K562 (cell line): ENCODE results near the gene TTC39A. TPM values are rescaled to one million over a fixed set of nuclear protein-coding genes. Genes with fewer than 3 reads are reported as not detected.

Experiments used
- CBX5 ChIP-seq: IDR thresholded peaks from 2 replicates; pipeline ENCODE4 v1.6.1; 2014; ENCODE audit warnings: low read depth, borderline replicate concordance
- FOXK2 ChIP-seq, 2 experiments: fragments of 450-650 bp; IDR thresholded peaks in 1 of 2; conservative IDR thresholded peaks in 1 of 2; 2 replicates each; pipeline ENCODE4 v1.6.1; 2016; ENCODE audit warnings: low read depth in 2 of 2, mild to moderate bottlenecking in 1 of 2
- GTF2F1 ChIP-seq: IDR thresholded peaks from 2 replicates; pipeline ENCODE4 v1.6.1; 2011; ENCODE audit warnings: low read depth, low read length, improper control_type of control experiment
- ILK ChIP-seq: fragments of 450-650 bp; IDR thresholded peaks from 2 replicates; pipeline ENCODE4 v1.6.1; 2016; ENCODE audit warnings: missing genetic modification characterization, low read depth, mild to moderate bottlenecking, missing compliant biosample characterization, moderate library complexity, borderline replicate concordance
- KAT8 ChIP-seq: fragments of 450-650 bp; IDR thresholded peaks from 2 replicates; pipeline ENCODE4 v1.6.1; 2016; ENCODE audit warnings: low read depth, mild to moderate bottlenecking
- MEIS2 ChIP-seq: fragments of 450-650 bp; IDR thresholded peaks from 2 replicates; pipeline ENCODE4 v1.6.1; 2014; ENCODE audit warnings: mild to moderate bottlenecking; ENCODE audit not compliant: partially characterized antibody
- NFIC ChIP-seq: fragments of 450-650 bp; IDR thresholded peaks from 2 replicates; pipeline ENCODE4 v1.6.1; 2017; ENCODE audit warnings: mild to moderate bottlenecking, inconsistent platforms
- PHF20 ChIP-seq: fragments of 450-650 bp; IDR thresholded peaks from 2 replicates; pipeline ENCODE4 v1.6.1; 2018; ENCODE audit not compliant: partially characterized antibody
- RBM22 ChIP-seq: fragments of 200-400 bp; formaldehyde crosslinking; IDR thresholded peaks from 2 replicates; pipeline ENCODE4 v1.6.1; 2018; ENCODE audit warnings: low read length, low read depth; ENCODE audit not compliant: poor library complexity, severe bottlenecking
- SAP30 ChIP-seq: fragments of 200-600 bp; sonication (generic); IDR thresholded peaks from 2 replicates; pipeline ENCODE4 v1.6.1; 2012; ENCODE audit warnings: borderline replicate concordance, low read depth, mild to moderate bottlenecking, moderate library complexity, low read length, control low read depth, inconsistent platforms; ENCODE audit not compliant: insufficient read depth, poor library complexity, severe bottlenecking
- SETDB1 ChIP-seq: IDR thresholded peaks from one replicate; pipeline ENCODE4 v1.6.1; 2012; ENCODE audit warnings: low read length, control low read depth, inconsistent platforms
- SP2 ChIP-seq: IDR thresholded peaks from 2 replicates; pipeline ENCODE4 v1.6.1; 2011; ENCODE audit warnings: mild to moderate bottlenecking, low read depth, low read length, moderate library complexity; ENCODE audit not compliant: poor library complexity, severe bottlenecking; ENCODE audit errors: extremely low read depth
- TAF1 ChIP-seq: IDR thresholded peaks from 2 replicates; pipeline ENCODE4 v1.6.1; 2011; ENCODE audit warnings: mild to moderate bottlenecking, low read length, moderate library complexity; ENCODE audit not compliant: insufficient read depth, control insufficient read depth, severe bottlenecking; ENCODE audit errors: extremely low read depth
- XRCC4 ChIP-seq: IDR thresholded peaks from one replicate; pipeline ENCODE4 v1.6.1; 2011; ENCODE audit not compliant: insufficient read depth, insufficient read length; ENCODE audit errors: extremely low read depth
- ZBED1 ChIP-seq: IDR thresholded peaks from 2 replicates; pipeline ENCODE4 v1.6.1; 2014
- ZNF778 ChIP-seq: fragments of 450-650 bp; formaldehyde crosslinking; IDR thresholded peaks from 2 replicates; pipeline ENCODE4 v1.4.0; 2020; ENCODE audit warnings: mild to moderate bottlenecking, moderate library complexity
- ZNF780A ChIP-seq: fragments of 250-450 bp; sonication (Bioruptor Pico); IDR thresholded peaks from 2 replicates; pipeline ENCODE4 v1.5.0; 2021; ENCODE audit warnings: mild to moderate bottlenecking
- ZNF79 ChIP-seq: fragments of 250-450 bp; sonication (Bioruptor Pico); IDR thresholded peaks from 2 replicates; pipeline ENCODE4 v1.4.0; 2020; ENCODE audit warnings: low read depth, mild to moderate bottlenecking, moderate library complexity
- polyA plus RNA-seq, 8 experiments: library from polyadenylated mRNA; depleted of rRNA in 4 of 8; stranded (reverse) in 5 of 8; unstranded in 3 of 8; fragments of >200 nt; fragmentation: Nextera tagmentation in 2 of 8; fragmentation: Illumina TruSeq in 1 of 8; extraction: Ambion mirVana in 2 of 8; extraction: Trizol in 1 of 8; gene quantifications; 2 replicates each; pipeline versions ENCODE4 v1.2.1 to v1.2.3, GENCODE V29; 2011 to 2014; ENCODE audit warnings: inconsistent platforms in 1 of 8, missing spikeins in 1 of 8
- total RNA-seq, 7 experiments: library from RNA; depleted of rRNA in 6 of 7; stranded (reverse); fragments of >200 nt in 6 of 7; fragmentation: Illumina TruSeq in 2 of 7; extraction: Trizol in 2 of 7; gene quantifications; 2 replicates each; pipeline versions ENCODE4 v1.2.1 to v1.2.3, GENCODE V29; 2011 to 2021; ENCODE audit warnings: low replicate concordance in 1 of 7
- TF ChIP-seq, protein P1 (sequence below): fragments of 450-650 bp; formaldehyde crosslinking; IDR thresholded peaks from 2 replicates; pipeline ENCODE4 v1.4.0; 2020; ENCODE audit warnings: mild to moderate bottlenecking, mixed read lengths
- TF ChIP-seq, protein P2 (sequence below): fragments of 250-450 bp; sonication (Bioruptor Pico); IDR thresholded peaks from 2 replicates; pipeline ENCODE4 v1.4.0; 2020
- TF ChIP-seq, protein P3 (sequence below): fragments of 250-450 bp; sonication (Bioruptor Pico); IDR thresholded peaks from 2 replicates; pipeline ENCODE4 v1.5.0; 2020; ENCODE audit warnings: mild to moderate bottlenecking, borderline replicate concordance
- TF ChIP-seq, protein P4 (sequence below): fragments of 450-650 bp; formaldehyde crosslinking; IDR thresholded peaks from 2 replicates; pipeline ENCODE4 v1.4.0; 2020; ENCODE audit warnings: mild to moderate bottlenecking

Gene TTC39A
- total and polyA plus RNA-seq, 9 of the 15 experiments (the other 6 are each of a cell fraction or from before 2014, with no cell fraction given), result 0.18 to 0.82 (median 0.35) TPM

DNA sequence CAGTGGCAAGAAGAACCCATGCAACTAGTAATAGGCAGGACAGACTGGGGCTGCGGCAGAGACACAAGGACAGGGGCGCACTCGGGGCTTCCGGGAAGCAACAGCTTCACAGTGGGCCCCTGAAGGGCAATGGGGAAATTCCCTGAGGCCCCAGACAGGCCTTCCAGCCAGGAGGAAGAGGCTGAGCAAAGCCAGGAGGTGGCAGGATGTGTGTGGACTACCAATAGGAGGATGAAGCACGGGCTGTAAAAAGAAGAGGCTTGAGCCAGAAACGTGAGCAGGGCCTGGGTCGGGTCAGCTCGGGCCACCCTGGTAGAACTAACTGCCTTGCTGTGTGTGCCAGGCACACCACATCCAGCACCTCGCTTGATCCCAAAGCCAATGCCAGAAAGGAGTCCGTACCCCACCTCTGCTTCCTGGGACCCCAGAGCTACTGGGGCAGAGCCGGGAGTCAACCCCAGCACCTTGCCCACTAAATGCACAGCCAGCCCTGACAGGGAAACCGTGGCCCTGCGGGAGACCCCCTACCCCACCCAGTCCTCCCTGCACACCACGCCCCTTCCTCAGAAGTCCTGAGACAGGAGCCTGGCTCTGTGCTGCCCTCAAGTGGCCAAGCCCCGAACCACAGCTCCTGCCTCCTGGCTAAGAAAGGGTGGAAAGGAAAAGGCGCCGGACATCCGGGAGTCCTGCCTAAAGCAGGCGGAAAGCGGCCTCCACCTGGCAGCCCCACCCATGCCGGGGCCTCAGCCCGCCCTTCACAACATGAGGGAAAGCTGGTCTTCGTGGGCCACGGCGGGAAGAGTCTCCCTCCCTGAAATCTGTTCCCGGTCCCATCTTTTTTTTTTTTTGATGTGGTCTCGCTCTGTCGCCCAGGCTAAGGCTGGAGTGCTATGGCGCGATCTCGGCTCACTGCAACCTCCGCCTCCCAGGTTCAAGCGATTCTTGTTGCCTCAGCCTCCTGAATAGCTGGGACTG, 33.7 kb downstream of the TTC39A start (continued):
- TF ChIP-seq, protein P1, sequence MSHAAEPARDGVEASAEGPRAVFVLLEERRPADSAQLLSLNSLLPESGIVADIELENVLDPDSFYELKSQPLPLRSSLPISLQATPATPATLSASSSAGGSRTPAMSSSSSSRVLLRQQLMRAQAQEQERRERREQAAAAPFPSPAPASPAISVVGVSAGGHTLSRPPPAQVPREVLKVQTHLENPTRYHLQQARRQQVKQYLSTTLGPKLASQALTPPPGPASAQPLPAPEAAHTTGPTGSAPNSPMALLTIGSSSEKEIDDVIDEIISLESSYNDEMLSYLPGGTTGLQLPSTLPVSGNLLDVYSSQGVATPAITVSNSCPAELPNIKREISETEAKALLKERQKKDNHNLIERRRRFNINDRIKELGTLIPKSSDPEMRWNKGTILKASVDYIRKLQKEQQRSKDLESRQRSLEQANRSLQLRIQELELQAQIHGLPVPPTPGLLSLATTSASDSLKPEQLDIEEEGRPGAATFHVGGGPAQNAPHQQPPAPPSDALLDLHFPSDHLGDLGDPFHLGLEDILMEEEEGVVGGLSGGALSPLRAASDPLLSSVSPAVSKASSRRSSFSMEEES (CRISPR knock-in tag), result no peak
- TF ChIP-seq SETDB1 (no peak), FOXK2 (conservative IDR thresholded peaks at IDR 0.05 in 1 of 2, IDR thresholded peaks at IDR 0.05 in 1 of 2; ENCODE audit: low read depth in 2 of 2) (no peak), NFIC (no peak; the same call in none of the 2 replicates), ZNF780A (CRISPR knock-in tag) (no peak), PHF20 (peak; percentile 67), KAT8 (no peak), TAF1 (peak; percentile 13), GTF2F1 (no peak), SP2 (no peak), SAP30 (no peak), RBM22 (no peak), ZNF79 (CRISPR knock-in tag) (no peak), ILK (no peak), ZNF778 (CRISPR knock-in tag) (no peak), XRCC4 (no peak), CBX5 (no peak), MEIS2 (no peak), ZBED1 (no peak)
- TF ChIP-seq, protein P2, sequence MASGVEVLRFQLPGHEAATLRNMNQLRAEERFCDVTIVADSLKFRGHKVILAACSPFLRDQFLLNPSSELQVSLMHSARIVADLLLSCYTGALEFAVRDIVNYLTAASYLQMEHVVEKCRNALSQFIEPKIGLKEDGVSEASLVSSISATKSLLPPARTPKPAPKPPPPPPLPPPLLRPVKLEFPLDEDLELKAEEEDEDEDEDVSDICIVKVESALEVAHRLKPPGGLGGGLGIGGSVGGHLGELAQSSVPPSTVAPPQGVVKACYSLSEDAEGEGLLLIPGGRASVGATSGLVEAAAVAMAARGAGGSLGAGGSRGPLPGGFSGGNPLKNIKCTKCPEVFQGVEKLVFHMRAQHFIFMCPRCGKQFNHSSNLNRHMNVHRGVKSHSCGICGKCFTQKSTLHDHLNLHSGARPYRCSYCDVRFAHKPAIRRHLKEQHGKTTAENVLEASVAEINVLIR (CRISPR knock-in tag), result no peak
- TF ChIP-seq, protein P3, sequence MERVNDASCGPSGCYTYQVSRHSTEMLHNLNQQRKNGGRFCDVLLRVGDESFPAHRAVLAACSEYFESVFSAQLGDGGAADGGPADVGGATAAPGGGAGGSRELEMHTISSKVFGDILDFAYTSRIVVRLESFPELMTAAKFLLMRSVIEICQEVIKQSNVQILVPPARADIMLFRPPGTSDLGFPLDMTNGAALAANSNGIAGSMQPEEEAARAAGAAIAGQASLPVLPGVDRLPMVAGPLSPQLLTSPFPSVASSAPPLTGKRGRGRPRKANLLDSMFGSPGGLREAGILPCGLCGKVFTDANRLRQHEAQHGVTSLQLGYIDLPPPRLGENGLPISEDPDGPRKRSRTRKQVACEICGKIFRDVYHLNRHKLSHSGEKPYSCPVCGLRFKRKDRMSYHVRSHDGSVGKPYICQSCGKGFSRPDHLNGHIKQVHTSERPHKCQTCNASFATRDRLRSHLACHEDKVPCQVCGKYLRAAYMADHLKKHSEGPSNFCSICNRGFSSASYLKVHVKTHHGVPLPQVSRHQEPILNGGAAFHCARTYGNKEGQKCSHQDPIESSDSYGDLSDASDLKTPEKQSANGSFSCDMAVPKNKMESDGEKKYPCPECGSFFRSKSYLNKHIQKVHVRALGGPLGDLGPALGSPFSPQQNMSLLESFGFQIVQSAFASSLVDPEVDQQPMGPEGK, result no peak
- TF ChIP-seq, protein P4, sequence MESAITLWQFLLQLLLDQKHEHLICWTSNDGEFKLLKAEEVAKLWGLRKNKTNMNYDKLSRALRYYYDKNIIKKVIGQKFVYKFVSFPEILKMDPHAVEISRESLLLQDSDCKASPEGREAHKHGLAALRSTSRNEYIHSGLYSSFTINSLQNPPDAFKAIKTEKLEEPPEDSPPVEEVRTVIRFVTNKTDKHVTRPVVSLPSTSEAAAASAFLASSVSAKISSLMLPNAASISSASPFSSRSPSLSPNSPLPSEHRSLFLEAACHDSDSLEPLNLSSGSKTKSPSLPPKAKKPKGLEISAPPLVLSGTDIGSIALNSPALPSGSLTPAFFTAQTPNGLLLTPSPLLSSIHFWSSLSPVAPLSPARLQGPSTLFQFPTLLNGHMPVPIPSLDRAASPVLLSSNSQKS, result no peak
